ENCODE measurements around the gene HMG20A.

HMG20A gene

GRCh38 chr15:77507143-77507897, 86.6 kb downstream of the HMG20A start:
- DNase-seq (ENCODE audit: low spot score), result no peak
- no peak for TF ChIP-seq CTCF (IDR thresholded peaks at IDR 0.05; ENCODE audit: extremely low read depth, missing control alignments)

GRCh38 chr15:77507911-77508310, 87.2 kb downstream of the HMG20A start:
- TF ChIP-seq CTCF (IDR thresholded peaks at IDR 0.05; ENCODE audit: extremely low read depth, missing control alignments), result no peak
- DNase-seq (ENCODE audit: low spot score), result peak; percentile 34

GRCh38 chr15:77508541-77509243, 88.0 kb downstream of the HMG20A start:
- DNase-seq (ENCODE audit: low spot score), result no peak
- TF ChIP-seq CTCF (IDR thresholded peaks at IDR 0.05; ENCODE audit: extremely low read depth, missing control alignments), result no peak

GRCh38 chr15:77510066-77511057, 89.7 kb downstream of the HMG20A start:
- DNase-seq (ENCODE audit: low spot score), result no peak
- no peak for TF ChIP-seq CTCF (IDR thresholded peaks at IDR 0.05; ENCODE audit: extremely low read depth, missing control alignments)

- TF ChIP-seq CTCF (IDR thresholded peaks at IDR 0.05; ENCODE audit: extremely low read depth, missing control alignments), result no peak
- DNase-seq (ENCODE audit: low spot score), result no peak
Measured at GRCh38 chr15:77511869-77512268, 91.2 kb downstream of the HMG20A start.

GRCh38 chr15:77513226-77513625, 92.5 kb downstream of the HMG20A start:
- DNase-seq (ENCODE audit: low spot score), result no peak
- no peak for TF ChIP-seq CTCF (IDR thresholded peaks at IDR 0.05; ENCODE audit: extremely low read depth, missing control alignments)
